Forelimb muscle (tissue), 1 donor: ENCODE results near the gene TCTN2. TPM values are rescaled to one million over a fixed set of nuclear protein-coding genes. Genes with fewer than 3 reads are reported as not detected.

Experiments
- DNase-seq: peaks from one replicate; pipeline ENCODE4 v3.0.0-alpha.2; 2013; ENCODE audit warnings: low read depth
- polyA plus RNA-seq: library from polyadenylated mRNA; unstranded; fragments of 120-200 nt; gene quantifications from one replicate; pipeline ENCODE4 v1.2.1, GENCODE V29; 2013; ENCODE audit not compliant: insufficient read length

Gene TCTN2
- 6.2 TPM for polyA plus RNA-seq

DNA sequence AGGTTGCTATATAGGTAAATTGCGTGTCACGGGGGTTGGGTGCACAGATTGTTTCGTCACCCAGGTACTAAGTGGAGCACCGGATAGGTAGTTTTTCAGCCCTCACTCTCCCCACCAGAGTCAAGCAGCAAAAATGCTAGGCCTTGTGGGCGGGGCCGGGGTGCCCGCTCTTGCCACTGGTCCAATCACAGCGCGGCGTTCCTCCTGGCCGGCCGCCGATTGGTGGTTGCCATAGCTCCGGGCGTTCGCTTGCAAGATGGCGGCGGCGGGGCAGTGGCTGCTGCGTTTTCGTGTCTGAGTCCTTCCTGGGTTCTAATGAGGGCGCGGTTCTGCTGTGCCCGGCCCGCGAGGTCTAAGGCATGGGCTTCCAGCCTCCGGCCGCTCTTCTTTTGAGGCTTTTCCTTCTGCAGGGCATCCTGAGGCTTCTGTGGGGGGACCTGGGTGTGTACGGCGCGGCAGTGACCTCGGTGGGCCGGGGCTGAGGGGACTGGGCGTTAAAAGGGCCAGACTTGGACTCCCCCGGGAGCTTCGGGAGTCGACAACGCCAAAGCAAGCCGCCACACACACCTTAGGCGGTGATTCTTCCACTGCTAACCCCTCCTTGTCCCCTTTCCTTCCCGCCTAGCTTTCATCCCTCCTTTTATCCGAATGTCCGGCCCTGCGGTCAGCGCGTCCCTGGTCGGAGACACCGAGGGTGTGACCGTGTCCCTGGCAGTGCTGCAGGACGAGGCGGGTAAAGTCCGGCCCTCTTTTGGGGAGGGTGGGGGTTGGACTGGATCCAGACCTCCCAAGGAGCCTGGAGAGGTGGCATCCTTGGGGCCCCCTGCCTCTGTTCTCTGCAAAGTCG lies at the start of gene TCTN2:
Gene TCTN2, plus strand, starts transcription at position 232 of the 847 bp plus-strand sequence. Its CDS starts 128 bp downstream, at position 360.
- peak; percentile 24 for DNase-seq

DNA sequence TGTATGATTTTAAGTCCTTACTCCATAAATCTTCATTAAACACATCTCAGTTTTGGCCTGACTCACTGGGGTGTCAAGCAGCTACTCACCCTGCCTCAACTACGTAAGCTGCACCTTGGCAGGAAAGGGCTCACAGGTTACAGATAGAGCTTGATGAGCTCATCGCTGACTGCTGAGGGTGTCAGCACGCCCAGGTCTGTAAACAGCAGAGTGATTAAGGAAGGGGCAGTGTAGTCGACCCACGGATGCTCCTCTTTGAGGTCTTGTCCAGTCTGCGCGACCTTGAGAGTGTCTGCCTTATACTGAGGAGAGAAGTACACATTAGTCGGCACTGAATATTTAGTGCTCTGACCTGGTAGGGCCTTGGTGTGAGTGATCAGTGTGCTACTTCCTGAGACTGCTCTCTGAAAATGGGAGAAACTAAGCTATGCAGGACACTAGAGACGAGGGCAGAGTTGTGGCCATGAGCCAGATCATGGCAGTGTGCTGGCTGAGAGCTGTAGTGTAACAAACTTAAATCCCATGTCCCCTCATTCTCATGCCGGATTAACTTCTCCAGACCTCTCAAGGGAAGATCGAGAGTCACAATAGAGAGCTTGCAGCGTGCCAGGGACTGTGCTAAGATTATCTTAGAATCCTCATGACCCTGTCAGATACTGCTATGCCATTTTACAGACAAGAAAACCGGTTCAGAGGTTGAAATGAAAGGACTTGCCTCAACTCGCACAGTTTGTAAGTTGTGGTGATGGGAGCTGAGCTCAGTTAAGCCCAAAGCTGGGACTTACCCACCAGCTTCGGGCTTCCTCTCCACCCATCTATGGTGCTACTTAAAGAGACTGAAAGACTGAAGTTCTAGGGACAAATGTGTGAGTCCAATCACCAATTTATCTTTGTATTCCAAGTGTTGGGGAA lies 49.0 kb upstream of the TCTN2 start:
- DNase-seq, result no peak

DNA sequence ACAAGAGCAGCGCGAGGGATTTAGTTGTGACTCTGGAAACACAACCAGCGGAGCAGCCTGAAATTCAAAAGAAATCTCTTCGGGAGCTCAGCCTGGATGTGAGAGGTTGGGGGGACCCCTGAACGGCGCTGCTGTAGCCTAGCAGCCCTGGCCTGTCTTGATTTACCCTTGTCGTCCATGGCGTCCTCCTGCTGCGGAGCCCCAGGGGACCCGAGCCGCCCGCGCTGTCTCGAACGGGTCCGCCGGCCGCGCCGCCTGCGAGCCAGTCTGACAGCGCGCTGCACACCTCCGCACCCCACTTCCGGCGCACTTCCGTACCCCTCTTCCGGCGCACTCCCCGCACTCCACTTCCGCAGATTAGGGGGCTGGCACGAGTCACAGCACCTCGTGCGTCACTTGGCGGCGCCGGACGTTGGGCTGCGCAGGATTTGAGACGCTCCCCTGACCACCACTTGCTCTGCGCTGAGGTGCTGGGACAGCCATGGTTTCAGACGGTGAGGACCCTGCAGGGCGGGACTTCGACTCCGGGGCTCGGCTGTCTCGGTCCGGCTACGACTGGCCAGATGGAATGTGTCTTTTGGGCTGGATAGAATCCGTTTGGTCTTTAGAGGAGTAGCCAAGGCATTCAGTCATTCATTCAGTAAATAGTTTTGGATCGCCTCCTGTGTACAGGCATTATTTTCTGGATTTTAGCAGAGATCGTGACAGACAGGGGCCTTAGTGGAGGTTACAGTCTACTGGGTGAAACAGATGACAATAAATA lies 37.4 kb upstream of the TCTN2 start, which contains the start of the genes EIF2B1 and GTF2H3:
Gene EIF2B1, minus strand, starts transcription at position 308 of the 763 bp plus-strand sequence. Its CDS starts 129 bp downstream, at position 179.
Gene GTF2H3, plus strand, starts transcription at position 451 of the 763 bp plus-strand sequence. Its CDS starts 31 bp downstream, at position 482.
- DNase-seq, result peak; percentile 90

DNA sequence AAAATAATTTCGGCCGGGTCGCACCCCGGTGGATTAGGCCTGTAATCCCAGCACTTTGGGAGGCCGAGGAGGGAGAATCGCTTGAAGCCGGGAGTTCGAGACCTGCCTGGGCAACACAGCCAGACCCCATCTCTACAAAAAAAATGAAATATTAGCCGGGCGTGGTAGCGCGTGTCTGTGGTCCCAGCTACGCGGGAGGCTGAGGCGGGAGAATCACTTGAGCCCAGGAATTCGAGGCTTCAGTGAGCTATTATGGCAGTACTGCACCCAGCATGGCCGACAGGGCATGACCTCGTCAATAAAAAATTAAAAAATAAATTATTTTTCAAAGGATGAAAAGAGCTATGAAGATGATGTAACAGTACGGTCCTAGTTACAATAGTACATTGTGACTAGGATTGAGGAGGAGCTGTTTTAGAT lies 36.8 kb upstream of the TCTN2 start:
- DNase-seq, result no peak

DNA sequence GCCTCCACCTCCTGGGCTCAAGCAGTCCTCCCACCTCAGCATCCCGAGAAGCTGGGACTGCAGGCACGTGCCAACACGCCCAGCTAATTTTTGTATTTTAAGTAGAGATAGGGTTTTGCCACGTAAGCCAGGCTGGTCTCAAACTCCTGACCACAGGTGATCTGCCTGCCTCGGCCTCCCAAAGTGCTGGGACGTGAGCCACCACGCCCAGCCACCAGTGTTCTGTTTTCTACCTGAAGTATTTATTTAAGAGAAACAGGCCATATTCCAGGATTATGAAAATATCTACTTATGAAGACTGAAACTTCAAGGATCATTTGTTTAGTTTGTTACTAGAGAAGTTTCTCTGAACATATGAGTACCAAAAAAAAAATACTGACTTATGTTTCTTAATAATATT lies 27.0 kb upstream of the TCTN2 start:
- DNase-seq, result no peak

DNA sequence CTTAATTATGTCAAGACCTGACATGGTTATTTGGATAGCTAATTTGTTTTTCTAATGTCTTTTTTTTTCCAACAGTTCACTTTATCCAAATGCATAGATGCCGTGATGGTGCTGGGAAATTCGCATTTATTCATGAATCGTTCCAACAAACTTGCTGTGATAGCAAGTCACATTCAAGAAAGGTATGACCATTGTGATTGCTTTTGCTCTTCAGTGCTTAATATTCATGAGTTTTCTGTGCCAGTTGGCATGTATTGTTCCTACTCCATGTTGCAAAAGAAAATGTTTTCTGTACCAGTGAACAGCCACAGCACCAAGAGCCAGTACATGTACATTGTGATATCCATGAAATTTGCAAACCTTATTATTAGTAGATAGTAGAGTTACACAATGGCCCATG lies 25.5 kb upstream of the TCTN2 start:
- no peak for DNase-seq

DNA sequence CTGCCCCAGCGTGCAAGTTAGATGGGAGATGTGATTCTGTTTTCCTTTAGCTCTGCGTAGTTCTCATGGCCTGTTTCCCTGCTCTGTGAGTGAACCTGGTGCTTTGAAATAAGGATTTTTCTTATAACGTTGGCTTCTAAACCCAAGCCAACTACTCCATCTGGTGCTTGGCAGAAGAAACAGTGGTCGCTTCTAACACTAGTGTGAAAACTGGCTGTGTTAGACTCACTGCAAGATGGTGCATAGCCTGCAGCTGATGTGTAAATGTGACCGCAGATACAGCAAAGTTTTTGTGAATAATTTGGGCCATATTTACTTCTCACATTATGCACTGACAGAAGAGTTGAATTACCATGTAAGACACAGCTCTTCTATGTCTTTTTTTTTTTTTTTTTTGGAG lies 25.0 kb upstream of the TCTN2 start:
- DNase-seq, result no peak

DNA sequence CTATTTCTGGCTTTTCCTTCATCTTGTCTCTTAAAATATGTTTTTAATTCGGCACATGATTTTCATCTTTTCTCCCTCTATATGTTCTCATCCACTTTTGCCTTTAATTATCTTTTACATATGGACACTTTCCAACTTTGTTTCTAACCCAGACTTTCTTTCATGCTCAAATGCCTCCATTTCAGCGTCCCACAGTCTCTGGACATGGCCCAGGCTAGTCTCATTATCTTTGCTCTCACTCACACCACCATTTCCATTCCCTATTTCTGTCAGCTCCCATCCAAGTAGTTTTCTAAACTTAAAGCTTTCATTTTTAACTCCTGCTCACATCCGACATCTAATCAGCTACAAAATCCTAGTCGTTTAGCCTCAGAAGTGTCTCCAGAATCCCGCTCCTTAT lies 22.5 kb upstream of the TCTN2 start:
- no peak for DNase-seq

DNA sequence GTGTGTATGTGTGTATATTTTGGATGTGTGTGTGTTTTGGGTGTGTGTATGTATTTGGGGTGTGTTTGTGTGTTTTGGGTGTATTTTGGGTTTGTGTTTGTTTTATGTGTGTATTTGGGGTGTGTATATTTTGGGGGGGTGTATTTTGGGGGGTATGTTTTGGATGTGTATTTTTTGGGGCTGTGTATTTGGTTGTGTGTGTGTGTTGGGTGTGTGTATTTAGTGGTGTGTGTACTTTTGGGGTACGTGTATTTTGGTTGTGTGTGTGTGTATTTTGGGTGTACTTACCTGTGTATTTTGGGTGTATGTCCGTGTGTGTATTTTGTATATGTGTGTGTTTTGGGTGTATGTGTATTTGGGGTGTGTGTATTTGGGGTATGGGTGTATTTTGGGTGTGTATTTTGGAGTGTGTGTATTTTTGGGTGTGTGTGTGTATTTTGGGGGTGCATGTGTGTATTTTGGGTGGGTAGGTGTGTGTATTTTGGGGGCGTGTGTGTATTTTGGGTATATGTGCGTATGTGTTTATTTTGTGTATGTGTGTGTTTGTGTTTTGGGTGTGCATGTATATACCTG lies 16.7 kb upstream of the TCTN2 start:
- no peak for DNase-seq

DNA sequence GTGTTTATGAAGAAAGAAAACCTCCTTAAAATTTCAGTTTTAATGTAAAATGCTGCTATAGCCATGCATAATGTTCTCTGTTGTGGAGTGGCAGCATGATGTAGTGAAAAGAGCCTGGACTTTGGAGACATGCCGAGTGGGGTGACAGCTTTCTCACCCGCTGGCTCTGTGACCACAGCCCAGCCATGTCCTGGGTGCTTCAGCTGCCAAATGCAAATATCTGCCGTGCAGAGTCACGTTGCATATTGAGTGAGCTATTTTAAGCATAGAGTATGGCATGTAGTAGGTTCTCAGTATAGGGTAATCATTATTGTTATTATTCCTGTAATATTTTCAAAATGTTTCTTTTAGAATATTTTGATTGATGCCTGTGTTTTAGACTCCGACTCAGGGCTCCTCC lies 15.5 kb upstream of the TCTN2 start:
- DNase-seq, result no peak

DNA sequence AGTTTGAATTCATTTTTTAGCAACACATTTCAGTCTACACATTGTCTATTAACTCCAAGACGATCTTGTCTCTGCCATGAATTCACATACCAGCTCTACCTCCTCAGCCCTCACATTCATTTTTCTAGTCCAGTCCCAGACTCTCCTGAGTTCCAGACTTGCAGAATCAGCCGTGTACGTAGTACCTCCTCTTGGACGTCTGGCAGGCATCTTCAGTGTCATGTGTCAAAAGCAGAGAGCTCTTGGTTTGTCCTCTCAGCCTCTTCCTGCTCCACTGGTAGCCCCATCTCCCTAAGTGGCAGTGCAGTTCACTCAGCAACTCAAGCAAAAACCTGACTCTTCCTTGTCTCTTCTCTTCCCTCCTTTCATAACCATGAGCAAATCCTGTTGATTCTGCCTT lies 14.5 kb upstream of the TCTN2 start:
- no peak for DNase-seq

DNA sequence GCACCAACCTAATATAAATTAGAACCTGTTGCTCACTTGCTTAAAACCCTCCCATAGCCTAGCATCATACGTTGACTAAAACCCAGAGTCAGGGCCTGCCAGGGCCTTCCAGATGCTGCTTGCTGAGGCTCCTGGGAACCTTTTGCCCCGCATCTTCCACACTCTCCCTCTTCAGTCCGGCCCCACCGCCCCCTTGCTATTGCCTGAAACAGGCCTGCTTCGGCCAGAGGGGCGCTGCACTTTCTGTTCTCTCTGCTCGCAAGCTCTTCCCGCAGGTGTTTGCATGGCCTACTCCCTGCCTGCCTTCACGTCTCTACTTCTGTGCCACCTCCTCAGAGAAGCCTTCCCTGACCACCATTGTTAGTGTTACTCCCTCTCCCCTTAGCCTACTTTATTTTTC lies 13.7 kb upstream of the TCTN2 start:
- DNase-seq, result no peak

DNA sequence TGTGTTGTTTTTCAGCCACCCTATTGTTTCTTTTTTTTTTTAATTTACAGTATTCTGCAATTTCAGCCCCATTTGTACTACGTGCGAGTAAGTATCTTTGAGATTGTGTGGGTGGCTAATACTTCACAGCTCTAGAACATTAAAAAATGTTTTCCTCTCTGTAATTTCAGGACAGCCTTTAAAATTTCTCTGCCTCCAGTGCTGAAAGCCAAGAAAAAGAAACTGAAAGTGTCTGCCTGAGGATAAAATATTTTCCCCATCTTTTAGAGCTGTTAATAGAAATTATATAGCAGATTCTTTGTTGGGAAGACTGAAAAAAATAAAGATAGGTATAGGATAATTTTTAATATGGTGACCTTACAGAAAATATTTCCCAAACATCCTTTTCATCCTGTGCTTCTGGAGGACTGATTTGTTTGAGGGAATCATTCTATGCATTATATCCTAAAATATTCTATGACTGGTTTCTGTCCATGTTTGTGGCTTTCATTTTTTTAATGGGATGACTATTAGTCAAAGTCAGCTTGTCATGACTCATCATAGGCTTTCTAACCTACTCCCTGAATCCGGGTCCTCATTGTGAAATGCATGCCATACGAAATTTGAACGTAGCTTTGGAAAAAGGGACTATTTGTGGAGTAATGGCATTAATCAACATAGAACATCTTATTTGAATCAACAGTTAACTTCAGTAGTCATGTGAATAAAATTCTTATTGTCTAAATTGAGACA lies 10.8 kb upstream of the TCTN2 start:
- DNase-seq, result no peak

DNA sequence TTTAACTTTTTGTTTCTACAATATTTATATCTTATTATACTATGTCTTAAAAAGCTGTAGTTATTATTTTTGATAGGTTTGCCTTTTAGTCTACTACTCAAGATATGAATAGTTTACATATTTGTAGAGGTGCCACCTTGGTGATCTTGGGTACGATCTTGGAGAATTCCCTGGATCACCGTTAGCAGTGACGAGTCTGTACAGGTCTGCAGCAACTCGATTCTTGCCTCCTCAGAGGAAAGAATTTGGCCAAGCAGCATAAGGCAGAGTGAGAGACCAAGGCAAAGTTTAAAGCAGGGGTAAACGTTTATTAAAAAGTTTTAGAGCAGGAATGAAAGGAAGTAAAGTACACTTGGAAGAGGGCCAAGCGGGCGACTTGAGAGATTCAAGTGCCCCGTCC lies 3.1 kb upstream of the TCTN2 start:
- no peak for DNase-seq

DNA sequence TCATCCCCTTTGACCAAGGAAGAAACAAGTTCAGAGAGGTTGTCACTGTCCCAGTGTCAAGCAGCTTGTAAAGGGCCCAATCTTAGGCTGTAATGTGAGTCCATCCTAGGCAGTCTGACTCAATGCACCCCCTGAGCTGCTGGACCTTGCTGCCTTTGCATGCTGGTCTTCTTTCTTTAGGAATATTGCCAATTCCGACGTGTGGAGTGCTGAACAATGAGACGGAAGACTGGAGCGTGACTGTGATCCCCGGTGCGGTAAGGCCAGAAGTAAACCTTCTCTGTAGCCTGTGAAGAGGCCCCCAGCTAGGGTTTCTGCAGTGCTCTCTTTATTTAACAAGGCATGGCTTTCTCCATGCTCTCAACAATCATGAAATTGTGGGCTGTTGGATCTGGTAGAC lies 963 bp downstream of the TCTN2 start:
- no peak for DNase-seq

DNA sequence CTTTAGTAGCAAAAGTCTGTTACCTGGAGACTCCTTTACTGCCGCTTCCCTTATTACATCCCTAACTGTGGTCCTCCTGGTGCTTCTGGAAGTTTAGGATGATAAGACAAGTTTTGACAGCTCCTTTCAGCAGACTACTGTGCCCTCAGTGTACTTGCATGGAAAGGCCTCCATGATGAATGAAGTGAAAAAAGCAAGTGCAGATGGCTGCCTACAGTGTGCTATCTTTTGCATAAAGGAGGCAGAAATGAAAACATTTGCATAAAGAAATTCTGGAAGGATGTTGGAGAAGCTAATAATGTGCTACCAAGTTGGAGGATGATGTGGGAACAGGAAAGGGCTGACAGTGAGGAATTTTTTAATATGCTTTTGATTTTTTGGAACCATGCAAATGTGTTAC lies 4.5 kb downstream of the TCTN2 start:
- DNase-seq, result no peak

DNA sequence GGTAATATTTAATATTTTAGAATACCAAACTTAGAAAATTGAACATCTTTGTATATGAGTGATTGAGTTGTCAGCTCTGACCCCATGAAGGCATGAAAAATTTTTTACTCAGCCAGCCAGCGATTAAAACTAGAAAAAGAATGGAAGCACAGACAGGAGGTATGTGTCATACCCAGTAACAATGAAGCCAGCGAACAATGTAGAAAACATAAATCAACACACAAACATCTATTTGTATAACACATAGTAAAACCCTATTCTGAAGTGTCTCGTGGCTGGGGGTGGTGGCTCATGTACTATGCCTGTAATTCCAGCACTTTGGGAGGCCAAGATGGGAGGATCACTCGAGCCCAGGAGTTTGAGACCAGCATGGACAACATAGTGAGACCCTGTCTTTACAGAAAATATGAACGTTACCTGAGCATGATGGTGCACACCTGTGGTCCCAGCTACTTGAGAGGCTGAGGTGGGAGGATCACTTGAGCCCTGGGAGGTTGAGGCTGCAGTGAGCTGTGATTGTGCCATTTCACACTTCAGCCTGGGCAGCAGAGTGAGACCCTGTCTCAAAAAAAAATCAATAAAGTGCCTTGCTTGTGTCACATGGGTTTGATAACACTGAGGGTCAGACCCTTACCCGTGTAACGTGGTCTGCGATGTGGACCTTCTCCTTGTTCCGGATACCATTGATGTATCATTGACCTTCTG lies 5.9 kb downstream of the TCTN2 start:
- no peak for DNase-seq

DNA sequence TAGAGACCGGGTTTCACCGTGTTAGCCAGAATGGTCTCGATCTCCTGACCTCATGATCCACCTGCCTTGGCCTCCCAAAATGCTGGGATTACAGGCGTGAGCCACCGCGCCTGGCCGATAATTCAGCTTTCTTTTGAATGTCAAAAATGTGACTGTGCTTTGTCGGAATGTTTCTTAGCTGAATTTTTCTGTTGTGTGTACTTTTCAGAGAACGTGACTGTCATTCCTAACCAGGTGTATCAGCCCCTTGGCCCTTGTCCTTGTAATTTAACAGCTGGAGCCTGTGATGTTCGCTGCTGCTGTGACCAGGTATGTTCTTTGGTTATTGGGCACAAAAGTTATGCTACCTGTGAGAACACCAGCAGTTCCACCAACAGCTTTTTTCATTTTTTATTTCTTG lies 8.1 kb downstream of the TCTN2 start:
- no peak for DNase-seq

DNA sequence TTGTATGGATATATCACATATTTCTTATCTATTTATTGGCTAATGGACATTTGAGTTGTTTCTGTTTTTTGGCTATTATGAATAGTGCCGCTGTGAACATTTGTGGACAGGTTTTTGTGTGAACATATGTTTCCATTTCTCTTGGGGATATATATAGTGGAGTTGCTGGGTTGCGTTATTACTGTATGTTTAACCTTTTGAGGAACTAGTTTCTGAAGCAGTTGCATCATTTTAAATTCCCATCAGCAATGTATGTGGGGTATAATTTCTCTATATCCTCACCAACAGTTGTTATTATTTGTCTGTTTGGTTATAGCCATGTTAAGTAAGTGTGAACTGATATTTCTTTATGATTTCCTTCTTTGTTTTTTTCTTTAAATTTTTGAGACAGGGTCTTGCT lies 10.7 kb downstream of the TCTN2 start:
- no peak for DNase-seq

DNA sequence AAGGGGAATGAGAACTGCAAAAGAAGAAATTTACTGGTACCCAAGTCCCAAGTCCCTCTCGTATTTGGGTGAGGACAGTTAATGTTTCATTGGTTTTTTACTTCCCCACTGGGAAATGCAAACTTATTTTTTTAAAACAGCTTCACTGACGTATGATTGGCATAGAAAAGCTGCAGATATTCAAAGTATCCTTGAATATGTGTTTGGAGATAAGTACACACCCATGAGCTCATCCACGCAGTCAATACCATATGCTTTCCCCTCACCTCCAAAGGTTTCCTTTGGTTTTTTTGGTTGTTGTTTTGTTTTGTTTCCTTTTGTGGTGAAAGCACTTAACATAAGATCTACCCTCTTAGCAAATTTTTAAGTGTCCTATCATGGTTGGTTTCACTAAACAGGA lies 13.1 kb downstream of the TCTN2 start:
- no peak for DNase-seq
